Prostate gland (tissue), 2 donors: ENCODE measurements around the gene DIS3L2.

Experiments
- CTCF ChIP-seq, 4 experiments: fragments of 200-600 bp in 2 of 4; fragments of 450-650 bp in 2 of 4; sonication (generic) in 2 of 4; IDR thresholded peaks; 1 replicate in 3 of 4; 2 replicates in 1 of 4; pipeline ENCODE4 v1.5.1; 2016 to 2019; ENCODE audit warnings: antibody characterized with exemption in 4 of 4, mild to moderate bottlenecking in 2 of 4, moderate library complexity in 2 of 4
- POLR2A ChIP-seq: fragments of 450-650 bp; IDR thresholded peaks from one replicate; pipeline ENCODE4 v1.6.1; 2016; ENCODE audit warnings: antibody characterized with exemption, mild to moderate bottlenecking

GRCh38 chr2:232330068-232330999, 368.8 kb downstream of the DIS3L2 start:
- no peak for TF ChIP-seq CTCF (IDR thresholded peaks at IDR 0.05)
- TF ChIP-seq POLR2A: no peak
